Measurements from ENCODE around the gene LIF.

DNA sequence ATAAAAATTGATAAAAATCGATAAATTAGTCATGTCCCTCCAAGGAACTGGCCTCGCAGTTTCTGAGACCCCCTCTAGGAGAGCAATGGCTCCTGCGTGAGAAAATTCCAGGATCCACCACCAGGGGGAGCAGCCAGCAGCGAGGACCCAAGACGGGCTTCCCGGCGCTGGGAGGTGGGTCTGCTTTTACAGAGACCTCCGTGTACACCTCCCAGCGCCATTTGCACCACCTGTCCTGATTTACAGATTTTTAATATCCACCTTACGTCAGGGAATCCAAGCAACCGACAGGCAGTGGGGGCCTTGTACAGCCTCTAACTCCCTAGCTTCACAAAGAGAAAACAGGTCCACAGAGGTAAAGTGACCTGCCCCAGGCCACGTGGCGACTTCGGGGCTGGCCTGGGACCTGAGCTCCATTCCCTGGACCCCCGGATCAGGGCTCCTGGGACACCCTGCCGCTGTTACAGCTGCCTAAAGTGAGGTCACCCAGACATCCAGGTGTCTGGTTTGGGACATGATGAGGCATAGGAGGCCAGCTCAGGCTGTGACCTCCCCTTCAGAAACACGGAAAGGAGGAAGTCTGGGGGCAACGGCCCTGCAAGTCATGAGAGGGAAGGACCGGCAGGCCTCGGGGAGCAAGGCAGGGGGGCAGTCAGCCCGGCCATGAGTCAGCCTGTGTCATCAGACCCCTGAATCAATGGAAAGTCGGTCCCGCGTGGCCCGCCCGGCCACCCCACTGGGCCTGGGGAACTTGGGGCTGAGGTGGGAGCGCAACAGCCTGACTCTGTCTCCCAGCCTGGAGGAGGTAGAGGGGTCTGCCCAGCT, 16.6 kb upstream of the LIF start:
- TF ChIP-seq, protein P1, sequence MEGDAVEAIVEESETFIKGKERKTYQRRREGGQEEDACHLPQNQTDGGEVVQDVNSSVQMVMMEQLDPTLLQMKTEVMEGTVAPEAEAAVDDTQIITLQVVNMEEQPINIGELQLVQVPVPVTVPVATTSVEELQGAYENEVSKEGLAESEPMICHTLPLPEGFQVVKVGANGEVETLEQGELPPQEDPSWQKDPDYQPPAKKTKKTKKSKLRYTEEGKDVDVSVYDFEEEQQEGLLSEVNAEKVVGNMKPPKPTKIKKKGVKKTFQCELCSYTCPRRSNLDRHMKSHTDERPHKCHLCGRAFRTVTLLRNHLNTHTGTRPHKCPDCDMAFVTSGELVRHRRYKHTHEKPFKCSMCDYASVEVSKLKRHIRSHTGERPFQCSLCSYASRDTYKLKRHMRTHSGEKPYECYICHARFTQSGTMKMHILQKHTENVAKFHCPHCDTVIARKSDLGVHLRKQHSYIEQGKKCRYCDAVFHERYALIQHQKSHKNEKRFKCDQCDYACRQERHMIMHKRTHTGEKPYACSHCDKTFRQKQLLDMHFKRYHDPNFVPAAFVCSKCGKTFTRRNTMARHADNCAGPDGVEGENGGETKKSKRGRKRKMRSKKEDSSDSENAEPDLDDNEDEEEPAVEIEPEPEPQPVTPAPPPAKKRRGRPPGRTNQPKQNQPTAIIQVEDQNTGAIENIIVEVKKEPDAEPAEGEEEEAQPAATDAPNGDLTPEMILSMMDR (IDR thresholded peaks at IDR 0.05 in 2 of 3, conservative IDR thresholded peaks at IDR 0.05 in 1 of 3; ENCODE audit: borderline replicate concordance in 1 of 3, insufficient read depth in 1 of 3, low read depth in 2 of 3, low read length in 2 of 3) = peak in 2 of 3 experiments; percentile 91 to 96; a peak in 4 of 6 replicates
- TF ChIP-seq POLR2AphosphoS5 (IDR thresholded peaks at IDR 0.05; ENCODE audit: low read depth, low read length) (no peak), POLR2A (IDR thresholded peaks at IDR 0.05; ENCODE audit: borderline replicate concordance, extremely low read depth, insufficient read depth, insufficient read length) (no peak), RAD21 (IDR thresholded peaks at IDR 0.05; ENCODE audit: low read depth) (no peak), EGR1 (IDR thresholded peaks at IDR 0.05; ENCODE audit: low read depth) (no peak), ZFX (IDR thresholded peaks at IDR 0.05) (no peak), ZNF274 (IDR thresholded peaks at IDR 0.05; ENCODE audit: low read depth, low read length) (no peak), EZH2 (IDR thresholded peaks at IDR 0.05) (no peak)
- TF ChIP-seq, protein P2, sequence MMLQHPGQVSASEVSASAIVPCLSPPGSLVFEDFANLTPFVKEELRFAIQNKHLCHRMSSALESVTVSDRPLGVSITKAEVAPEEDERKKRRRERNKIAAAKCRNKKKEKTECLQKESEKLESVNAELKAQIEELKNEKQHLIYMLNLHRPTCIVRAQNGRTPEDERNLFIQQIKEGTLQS (IDR thresholded peaks at IDR 0.05) = no peak
- TF ChIP-seq, protein P3, sequence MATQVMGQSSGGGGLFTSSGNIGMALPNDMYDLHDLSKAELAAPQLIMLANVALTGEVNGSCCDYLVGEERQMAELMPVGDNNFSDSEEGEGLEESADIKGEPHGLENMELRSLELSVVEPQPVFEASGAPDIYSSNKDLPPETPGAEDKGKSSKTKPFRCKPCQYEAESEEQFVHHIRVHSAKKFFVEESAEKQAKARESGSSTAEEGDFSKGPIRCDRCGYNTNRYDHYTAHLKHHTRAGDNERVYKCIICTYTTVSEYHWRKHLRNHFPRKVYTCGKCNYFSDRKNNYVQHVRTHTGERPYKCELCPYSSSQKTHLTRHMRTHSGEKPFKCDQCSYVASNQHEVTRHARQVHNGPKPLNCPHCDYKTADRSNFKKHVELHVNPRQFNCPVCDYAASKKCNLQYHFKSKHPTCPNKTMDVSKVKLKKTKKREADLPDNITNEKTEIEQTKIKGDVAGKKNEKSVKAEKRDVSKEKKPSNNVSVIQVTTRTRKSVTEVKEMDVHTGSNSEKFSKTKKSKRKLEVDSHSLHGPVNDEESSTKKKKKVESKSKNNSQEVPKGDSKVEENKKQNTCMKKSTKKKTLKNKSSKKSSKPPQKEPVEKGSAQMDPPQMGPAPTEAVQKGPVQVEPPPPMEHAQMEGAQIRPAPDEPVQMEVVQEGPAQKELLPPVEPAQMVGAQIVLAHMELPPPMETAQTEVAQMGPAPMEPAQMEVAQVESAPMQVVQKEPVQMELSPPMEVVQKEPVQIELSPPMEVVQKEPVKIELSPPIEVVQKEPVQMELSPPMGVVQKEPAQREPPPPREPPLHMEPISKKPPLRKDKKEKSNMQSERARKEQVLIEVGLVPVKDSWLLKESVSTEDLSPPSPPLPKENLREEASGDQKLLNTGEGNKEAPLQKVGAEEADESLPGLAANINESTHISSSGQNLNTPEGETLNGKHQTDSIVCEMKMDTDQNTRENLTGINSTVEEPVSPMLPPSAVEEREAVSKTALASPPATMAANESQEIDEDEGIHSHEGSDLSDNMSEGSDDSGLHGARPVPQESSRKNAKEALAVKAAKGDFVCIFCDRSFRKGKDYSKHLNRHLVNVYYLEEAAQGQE (IDR thresholded peaks at IDR 0.05; ENCODE audit: low read depth) = no peak
- TF ChIP-seq, protein P4, sequence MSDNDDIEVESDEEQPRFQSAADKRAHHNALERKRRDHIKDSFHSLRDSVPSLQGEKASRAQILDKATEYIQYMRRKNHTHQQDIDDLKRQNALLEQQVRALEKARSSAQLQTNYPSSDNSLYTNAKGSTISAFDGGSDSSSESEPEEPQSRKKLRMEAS (IDR thresholded peaks at IDR 0.05) = no peak
